NCI-H2196 (cell line): ENCODE measurements around the gene GPC4.
"Not testable (repeated sequence)": the region's sequence is repeated elsewhere in the genome, so short reads cannot be mapped to it uniquely, and the experiment has no call there.

ENCODE experiments used
- DNase-seq: peaks from one replicate; lab custom pipeline; 2025; ENCODE audit not compliant: unreplicated experiment; lab: John Stamatoyannopoulos, UW

The GPC4 gene

GRCh38 chrX:133369065-133369464 lies 46.2 kb downstream of the GPC4 start:
- no peak for DNase-seq

GRCh38 chrX:133366735-133367134 lies 48.6 kb downstream of the GPC4 start:
- no peak for DNase-seq

- no peak for DNase-seq
These were observed 49.2 kb downstream of the GPC4 start for GRCh38 chrX:133365871-133366611.

- DNase-seq, result no peak
These were observed 50.4 kb downstream of the GPC4 start for GRCh38 chrX:133364865-133365264.

GRCh38 chrX:133364196-133364595 lies 51.1 kb downstream of the GPC4 start:
- DNase-seq, result no peak

- no peak for DNase-seq
These were observed 52.8 kb downstream of the GPC4 start for GRCh38 chrX:133362538-133362937.

- no peak for DNase-seq
These were observed 55.8 kb downstream of the GPC4 start for GRCh38 chrX:133359466-133359865.

GRCh38 chrX:133353233-133353632 lies 62.1 kb downstream of the GPC4 start:
- DNase-seq, result no peak

GRCh38 chrX:133350751-133351150 lies 64.5 kb downstream of the GPC4 start:
- DNase-seq, result peak; percentile 24

GRCh38 chrX:133346026-133346425 lies 69.3 kb downstream of the GPC4 start:
- no peak for DNase-seq

GRCh38 chrX:133339566-133339965 lies 75.7 kb downstream of the GPC4 start:
- no peak for DNase-seq

- DNase-seq, result no peak
These were observed 78.0 kb downstream of the GPC4 start for GRCh38 chrX:133337250-133337649.

GRCh38 chrX:133335027-133335426 lies 80.3 kb downstream of the GPC4 start:
- DNase-seq, result peak; percentile 30

GRCh38 chrX:133333154-133333750 lies 82.0 kb downstream of the GPC4 start:
- no peak for DNase-seq

- DNase-seq, result no peak
These were observed 82.6 kb downstream of the GPC4 start for GRCh38 chrX:133332737-133333136.

GRCh38 chrX:133330956-133331355 lies 84.3 kb downstream of the GPC4 start:
- DNase-seq, result no peak

GRCh38 chrX:133325422-133325821 lies 89.9 kb downstream of the GPC4 start:
- no peak for DNase-seq

GRCh38 chrX:133323431-133323830 lies 91.9 kb downstream of the GPC4 start:
- no peak for DNase-seq

GRCh38 chrX:133322269-133322668 lies 93.0 kb downstream of the GPC4 start:
- not testable (repeated sequence) for DNase-seq

GRCh38 chrX:133321451-133321850 lies 93.8 kb downstream of the GPC4 start:
- DNase-seq, result no peak

- no peak for DNase-seq
These were observed 101.0 kb downstream of the GPC4 start for GRCh38 chrX:133314281-133314680.

GRCh38 chrX:133308499-133308897 lies 106.8 kb downstream of the GPC4 start:
- no peak for DNase-seq
